GM18870 (cell line): ENCODE results near the gene PC.

Experiments used
- ATAC-seq: cut with Tn5 transposase; IDR thresholded peaks from one replicate; pipeline ENCODE4 v1.9.1; 2021; ENCODE audit warnings: moderate library complexity; ENCODE audit not compliant: unreplicated experiment

Gene PC

GRCh38 chr11:66957971-66958231 lies 282 bp downstream of the PC start:
- ATAC-seq: no peak

GRCh38 chr11:66956689-66957290 lies 1.4 kb downstream of the PC start:
- no peak for ATAC-seq

GRCh38 chr11:66953081-66953833 lies 4.9 kb downstream of the PC start:
- ATAC-seq: no peak

GRCh38 chr11:66951927-66952337 lies 6.3 kb downstream of the PC start:
- no peak for ATAC-seq

- no peak for ATAC-seq
Observed at GRCh38 chr11:66951135-66951534, 7.0 kb downstream of the PC start.

- ATAC-seq: no peak
Observed at GRCh38 chr11:66950112-66950535, 8.1 kb downstream of the PC start.

- no peak for ATAC-seq
Observed at GRCh38 chr11:66938582-66939135, 19.5 kb downstream of the PC start.

GRCh38 chr11:66937193-66937733 lies 20.9 kb downstream of the PC start:
- ATAC-seq: no peak

GRCh38 chr11:66936311-66936711 lies 21.9 kb downstream of the PC start:
- ATAC-seq: no peak

- ATAC-seq: no peak
Observed at GRCh38 chr11:66934950-66935779, 23.0 kb downstream of the PC start.

GRCh38 chr11:66933531-66933930 lies 24.7 kb downstream of the PC start:
- ATAC-seq: no peak

GRCh38 chr11:66932543-66932942 lies 25.6 kb downstream of the PC start:
- no peak for ATAC-seq

GRCh38 chr11:66929753-66930152 lies 28.4 kb downstream of the PC start:
- no peak for ATAC-seq

GRCh38 chr11:66924272-66924671 lies 33.9 kb downstream of the PC start:
- ATAC-seq: no peak

GRCh38 chr11:66922551-66922950 lies 35.6 kb downstream of the PC start:
- ATAC-seq: no peak

GRCh38 chr11:66920978-66921784 lies 37.0 kb downstream of the PC start:
- no peak for ATAC-seq

GRCh38 chr11:66919923-66920322 lies 38.3 kb downstream of the PC start:
- ATAC-seq: no peak

GRCh38 chr11:66918741-66919140 lies 39.4 kb downstream of the PC start:
- ATAC-seq: no peak

GRCh38 chr11:66915866-66916265 lies 42.3 kb downstream of the PC start:
- no peak for ATAC-seq

- ATAC-seq: no peak
Observed at GRCh38 chr11:66915046-66915832, 42.9 kb downstream of the PC start.
